HG02973 (cell line): ENCODE data around the gene CLEC16A.
A peak's percentile ranks its signal among the peaks of the same experiment; 100 is the strongest.

Experiments used
- ATAC-seq: cut with Tn5 transposase; IDR thresholded peaks from one replicate; pipeline ENCODE4 v1.9.1; 2021; ENCODE audit warnings: moderate library complexity; ENCODE audit not compliant: unreplicated experiment

CLEC16A gene

DNA sequence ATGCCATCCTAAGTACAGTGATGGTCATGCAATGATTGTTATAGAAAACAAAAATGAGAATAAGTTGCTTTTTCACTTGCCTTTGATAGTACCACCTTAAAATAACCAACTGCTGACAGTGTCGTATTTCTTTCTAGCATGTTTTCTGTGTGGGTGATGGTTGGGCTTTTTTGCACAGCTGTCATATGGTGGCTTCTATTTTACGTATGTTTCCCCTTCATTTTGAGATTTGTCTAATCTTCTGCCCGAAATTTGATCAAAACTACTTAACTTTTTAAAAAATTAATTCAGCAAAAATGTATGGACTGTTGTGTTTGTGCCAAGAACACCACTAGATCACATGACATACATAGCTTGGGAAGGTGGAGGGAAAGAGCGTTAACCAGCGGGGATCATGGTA lies 90.7 kb downstream of the CLEC16A start:
- ATAC-seq = no peak

GRCh38 chr16:11036040-11036439 lies 91.7 kb downstream of the CLEC16A start:
- ATAC-seq = no peak

DNA sequence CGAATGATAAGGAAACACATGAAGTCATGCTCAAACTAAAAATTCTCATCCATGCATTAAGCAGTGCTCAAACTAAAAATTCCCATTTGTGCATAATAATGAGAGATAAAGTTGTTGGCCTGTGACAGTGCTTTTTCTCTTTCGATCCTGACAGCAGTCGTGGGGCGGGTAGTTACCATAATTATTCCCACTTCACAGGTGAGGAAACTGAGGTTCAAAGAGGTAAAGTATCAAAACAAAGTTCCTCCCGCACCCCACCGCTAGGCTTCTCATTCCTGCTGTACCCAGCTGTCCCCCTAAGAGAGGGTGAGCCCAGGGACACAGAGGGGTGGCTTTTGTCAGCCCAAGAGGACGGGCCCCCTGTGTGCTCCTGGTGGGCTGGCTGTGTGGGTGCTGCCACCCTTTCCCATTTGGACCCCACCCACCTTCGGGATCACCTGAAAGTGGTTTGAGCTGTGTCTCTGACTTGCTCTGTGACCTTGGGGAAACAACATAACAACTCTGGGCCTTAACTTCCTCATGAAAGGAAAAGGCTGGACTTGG lies 92.6 kb downstream of the CLEC16A start:
- ATAC-seq = no peak

GRCh38 chr16:11038305-11038704 lies 93.9 kb downstream of the CLEC16A start:
- ATAC-seq = no peak

DNA sequence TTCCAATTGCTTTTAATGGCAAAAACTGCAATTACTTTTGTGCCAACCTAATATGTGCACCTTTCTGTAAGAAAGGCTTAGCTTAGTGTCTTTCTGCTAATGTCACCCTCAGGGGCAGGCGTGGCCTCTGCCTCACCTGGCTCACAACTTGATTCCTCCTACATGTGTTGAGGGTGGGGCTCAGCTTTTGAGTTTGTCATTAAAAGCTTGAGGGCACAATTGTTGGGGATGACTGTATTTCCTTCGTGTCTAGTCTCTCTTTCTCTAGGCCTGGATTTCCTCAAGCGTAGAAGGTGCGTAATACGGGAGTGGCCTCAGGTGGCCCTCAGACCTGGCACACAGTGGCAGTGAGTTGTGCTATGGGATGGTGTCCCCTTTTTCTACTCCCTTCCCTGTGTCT lies 94.4 kb downstream of the CLEC16A start:
- no peak for ATAC-seq

DNA sequence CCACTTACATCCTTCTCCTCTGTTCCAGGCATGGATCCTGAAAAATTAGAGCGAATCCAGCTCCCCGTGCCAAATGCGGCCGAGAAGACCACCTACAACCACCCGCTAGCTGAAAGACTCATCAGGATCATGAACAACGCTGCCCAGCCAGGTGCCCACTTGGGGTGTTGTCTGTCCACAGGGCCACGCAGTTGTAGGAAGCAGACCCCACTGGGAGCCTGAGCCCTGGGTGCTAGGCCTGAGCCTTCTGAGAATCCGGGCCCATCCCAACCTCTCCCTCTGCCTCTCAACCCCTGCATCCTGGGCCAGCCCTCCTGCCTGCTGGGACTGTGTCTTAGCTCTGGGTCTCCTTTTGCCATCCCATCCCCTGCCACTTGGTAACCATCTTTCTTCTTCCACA lies 95.4 kb downstream of the CLEC16A start:
- ATAC-seq = no peak

DNA sequence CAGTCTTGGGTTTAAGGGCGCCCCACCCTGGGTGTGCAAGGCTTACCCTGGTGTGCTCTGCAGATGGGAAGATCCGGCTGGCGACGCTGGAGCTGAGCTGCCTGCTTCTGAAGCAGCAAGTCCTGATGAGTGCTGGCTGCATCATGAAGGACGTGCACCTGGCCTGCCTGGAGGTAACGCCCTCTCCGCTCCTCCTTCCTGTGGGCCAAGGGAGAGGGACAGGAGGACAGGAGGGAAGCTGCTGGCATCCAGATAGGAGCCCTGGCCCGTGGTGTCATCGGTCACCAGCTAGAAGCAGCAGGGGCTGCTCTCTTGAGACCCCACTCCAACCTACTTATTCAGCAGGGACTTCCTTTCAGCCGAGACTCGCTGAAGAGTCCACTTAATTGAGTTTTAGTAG lies 97.8 kb downstream of the CLEC16A start:
- no peak for ATAC-seq

GRCh38 chr16:11045441-11045840 lies 101.1 kb downstream of the CLEC16A start:
- no peak for ATAC-seq

- ATAC-seq = no peak
Measured at GRCh38 chr16:11045846-11046245, 101.5 kb downstream of the CLEC16A start.

GRCh38 chr16:11046382-11046931 lies 102.1 kb downstream of the CLEC16A start:
- no peak for ATAC-seq

DNA sequence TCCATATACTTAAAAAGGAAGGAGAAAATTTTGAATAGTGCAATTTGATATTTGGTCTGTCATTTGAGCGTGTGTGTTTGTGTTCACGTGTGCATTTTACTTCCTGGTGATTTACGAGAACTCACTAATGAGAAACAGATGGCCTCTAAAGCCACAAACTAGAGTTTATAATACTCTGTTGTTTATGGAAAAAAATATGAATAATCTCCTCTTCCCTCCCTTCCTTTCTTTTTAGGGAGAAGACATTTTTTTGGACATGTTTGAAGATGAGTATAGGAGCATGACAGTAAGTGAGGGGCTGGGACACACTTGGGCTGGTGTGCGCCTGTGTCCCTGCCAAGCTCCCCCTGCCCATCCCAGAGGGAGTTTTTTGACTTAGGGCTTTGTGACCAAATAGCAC lies 102.7 kb downstream of the CLEC16A start:
- no peak for ATAC-seq

- ATAC-seq = no peak
Measured at GRCh38 chr16:11047939-11048800, 103.8 kb downstream of the CLEC16A start.

DNA sequence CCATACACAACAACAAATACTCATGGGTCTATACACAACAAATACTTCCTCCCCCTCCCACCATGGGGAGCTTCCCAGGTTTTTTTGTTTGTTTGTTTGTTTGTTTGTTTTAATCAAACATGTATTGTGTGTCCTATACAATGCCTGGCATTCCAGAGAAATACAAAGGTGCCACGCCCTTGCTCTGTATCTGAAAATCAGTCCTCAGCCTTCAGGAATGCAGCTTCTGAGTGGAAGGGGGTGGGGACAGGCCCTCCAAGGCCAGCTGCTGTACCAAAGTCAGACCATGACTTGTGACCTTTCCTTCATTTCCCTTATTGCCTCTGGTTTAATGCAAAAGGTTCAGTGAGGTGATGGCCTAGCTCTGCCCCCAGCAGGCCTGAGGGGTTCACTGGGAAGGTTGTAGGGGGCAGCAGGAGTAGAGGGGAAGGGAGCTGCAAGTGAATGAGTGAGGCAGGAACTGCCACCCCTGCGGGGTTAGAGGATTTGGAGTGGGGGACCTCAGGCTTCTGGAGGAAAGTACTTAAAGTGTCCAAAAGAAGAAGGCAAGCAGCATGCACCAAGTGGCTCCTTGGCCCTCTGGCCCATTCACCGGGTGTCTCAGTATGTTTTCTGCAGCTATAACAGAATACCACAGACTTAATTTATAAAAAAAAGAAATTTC lies 105.2 kb downstream of the CLEC16A start:
- no peak for ATAC-seq

- ATAC-seq = no peak
Measured at GRCh38 chr16:11050536-11050935, 106.2 kb downstream of the CLEC16A start.

- ATAC-seq = no peak
Measured at GRCh38 chr16:11050944-11051343, 106.6 kb downstream of the CLEC16A start.

DNA sequence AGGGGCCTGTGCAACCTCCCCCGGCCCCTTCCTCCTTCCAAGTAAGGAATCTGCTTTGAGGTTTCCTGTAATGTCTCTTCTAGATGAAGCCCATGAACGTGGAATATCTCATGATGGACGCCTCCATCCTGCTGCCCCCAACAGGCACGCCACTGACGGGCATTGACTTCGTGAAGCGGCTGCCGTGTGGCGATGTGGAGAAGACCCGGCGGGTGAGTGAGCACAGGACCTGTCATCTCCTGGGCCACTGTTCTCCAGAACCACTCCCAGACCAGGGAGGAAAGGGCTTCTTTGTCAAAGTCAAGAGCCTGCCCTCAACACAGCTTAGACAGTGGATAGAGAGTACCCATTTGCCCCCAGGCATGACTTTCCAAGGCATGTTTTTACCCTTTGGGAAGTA lies 107.1 kb downstream of the CLEC16A start:
- ATAC-seq = no peak

DNA sequence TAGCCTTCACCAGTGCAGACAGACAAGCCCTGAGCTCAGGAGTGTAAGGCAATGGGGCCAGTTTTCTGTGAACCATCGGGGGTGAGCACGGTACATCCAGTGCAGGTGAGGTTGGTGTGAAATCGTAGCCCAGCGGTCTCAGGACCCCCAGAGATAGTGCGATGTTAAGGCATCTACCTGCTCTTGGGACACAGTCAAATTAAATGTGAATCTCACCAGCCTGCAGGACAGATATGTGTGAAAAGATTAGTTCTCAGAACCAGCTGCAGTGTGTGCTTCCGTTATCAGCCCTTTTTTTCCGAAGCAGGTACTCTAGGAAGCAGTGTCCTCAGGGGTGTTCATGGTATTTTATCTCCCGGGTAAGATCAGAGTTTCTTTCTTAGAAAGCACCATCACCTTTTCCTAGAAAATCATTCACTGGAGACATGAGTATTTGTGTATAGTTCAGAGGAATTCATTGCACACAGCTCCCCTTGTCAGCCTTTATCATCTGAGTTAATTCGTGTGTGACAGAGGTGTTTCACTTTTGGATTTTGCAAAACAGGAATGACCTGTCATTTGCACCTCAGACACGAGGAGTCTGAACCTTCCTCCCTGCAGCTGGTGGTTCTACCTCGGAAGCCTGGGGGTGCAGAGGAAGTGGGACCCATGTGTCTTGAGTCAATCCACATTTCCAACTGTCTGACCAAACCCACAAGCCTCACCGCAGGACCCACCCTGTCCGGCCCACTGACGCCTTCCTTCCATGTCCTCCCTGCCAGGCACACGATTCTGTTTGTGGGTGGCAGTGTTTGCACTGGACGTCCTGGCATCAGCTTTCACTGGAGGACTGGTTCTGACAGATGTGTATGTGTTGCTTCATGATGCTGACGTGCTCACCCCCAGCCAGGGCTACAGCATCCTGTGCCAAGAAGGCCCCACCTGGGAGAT lies 107.8 kb downstream of the CLEC16A start:
- ATAC-seq = peak; percentile 72

GRCh38 chr16:11053916-11054460 lies 109.6 kb downstream of the CLEC16A start:
- no peak for ATAC-seq

DNA sequence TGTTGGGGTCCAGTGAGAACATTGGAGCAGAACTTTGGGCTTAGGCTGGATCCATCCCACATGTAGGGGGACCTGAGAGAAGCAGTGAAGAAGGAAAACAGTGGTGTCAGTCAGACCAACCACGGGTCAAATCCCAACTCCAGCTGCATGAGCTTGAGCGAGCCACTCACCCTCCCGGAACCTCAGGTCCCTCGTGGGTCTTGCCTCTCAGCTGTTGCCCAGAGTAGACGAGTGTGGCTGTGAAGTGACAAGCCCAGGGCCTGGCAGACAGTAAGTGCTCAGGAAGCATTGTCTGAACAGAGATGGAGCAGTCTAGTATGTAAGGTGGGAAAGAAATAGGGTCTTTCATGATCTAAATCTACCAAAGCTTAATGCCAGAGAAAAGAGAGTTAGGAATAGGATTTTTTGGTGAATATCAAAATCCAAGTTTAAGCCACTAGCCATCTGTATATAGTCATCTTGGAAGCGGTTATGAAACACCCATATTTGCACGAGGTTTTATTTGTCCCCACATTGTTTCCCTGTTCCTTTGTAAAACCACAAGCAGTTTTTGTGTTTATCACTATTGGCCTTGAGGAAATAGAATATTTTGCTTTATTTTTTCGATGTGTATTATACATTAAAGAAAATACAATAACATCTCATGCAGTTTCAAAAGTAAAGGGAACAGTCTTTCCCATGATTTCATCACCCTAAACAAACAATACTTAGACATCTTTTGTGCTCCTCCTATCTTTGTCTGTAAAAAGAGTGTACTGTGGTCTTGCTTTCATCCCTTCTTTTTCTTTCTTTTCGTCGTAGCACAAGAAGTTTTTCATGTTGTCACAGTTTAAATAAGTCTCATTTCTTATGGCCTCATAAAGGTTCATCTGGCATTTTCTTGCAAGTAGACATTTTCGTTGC lies 112.0 kb downstream of the CLEC16A start:
- ATAC-seq = no peak
